Fibroblast of lung (primary cell): Measurements from ENCODE around the gene CLECL1. TPM values are rescaled to one million over a fixed set of nuclear protein-coding genes. Genes with fewer than 3 reads are reported as not detected.

ENCODE experiments used
- DNase-seq, 2 donors: peaks; one replicate each; pipeline versions ENCODE4 v3.0.0 to v3.0.0-alpha.2; 2010; ENCODE audit warnings: low read depth in 2 of 2
- H2AFZ ChIP-seq: 2 replicates; pipeline ENCODE4 v1.5.1; 2012; ENCODE audit warnings: low read length, control low read depth, inconsistent platforms
- H3K27ac ChIP-seq: 2 replicates; pipeline ENCODE4 v1.5.1; 2011; ENCODE audit warnings: low read length, control low read depth; ENCODE audit not compliant: insufficient read depth
- H3K27me3 ChIP-seq: 2 replicates; pipeline ENCODE4 v1.5.1; 2011; ENCODE audit warnings: mild to moderate bottlenecking, low read length; ENCODE audit not compliant: control insufficient read depth, insufficient read depth
- H3K36me3 ChIP-seq: 2 replicates; pipeline ENCODE4 v1.5.1; 2011; ENCODE audit warnings: low read length; ENCODE audit not compliant: control insufficient read depth, insufficient read depth
- H3K4me1 ChIP-seq: 2 replicates; pipeline ENCODE4 v1.5.1; 2011; ENCODE audit warnings: low read length; ENCODE audit not compliant: control insufficient read depth, insufficient read depth; ENCODE audit errors: extremely low read depth
- H3K4me2 ChIP-seq: 2 replicates; pipeline ENCODE4 v1.5.1; 2011; ENCODE audit warnings: low read length, control low read depth; ENCODE audit not compliant: insufficient read depth; ENCODE audit errors: extremely low read depth
- H3K4me3 ChIP-seq, 4 experiments: fragments of 200-600 bp in 1 of 4; sonication (generic) in 1 of 4; replicated peaks in 1 of 4; 2 replicates each; pipeline ENCODE4 v1.5.1; 2011 to 2016; ENCODE audit warnings: low read length in 4 of 4, low read depth in 3 of 4, mild to moderate bottlenecking in 3 of 4, control low read depth in 2 of 4, inconsistent platforms in 1 of 4, mixed read lengths in 1 of 4; ENCODE audit not compliant: insufficient read depth in 1 of 4; ENCODE audit errors: control extremely low read depth in 1 of 4
- H3K79me2 ChIP-seq: 2 replicates; pipeline ENCODE4 v1.5.1; 2012; ENCODE audit warnings: mild to moderate bottlenecking, low read length, inconsistent platforms; ENCODE audit not compliant: control insufficient read depth, insufficient read depth
- H3K9ac ChIP-seq: 2 replicates; pipeline ENCODE4 v1.5.1; 2011; ENCODE audit warnings: mild to moderate bottlenecking, low read length, control low read depth; ENCODE audit not compliant: insufficient read depth
- H3K9me3 ChIP-seq: 2 replicates; pipeline ENCODE4 v1.5.1; 2012; ENCODE audit warnings: low read depth, low read length; ENCODE audit not compliant: control insufficient read depth, insufficient read depth
- H4K20me1 ChIP-seq: 2 replicates; pipeline ENCODE4 v1.5.1; 2011; ENCODE audit warnings: low read length; ENCODE audit not compliant: control insufficient read depth, insufficient read depth; ENCODE audit errors: extremely low read depth
- EZH2 ChIP-seq: IDR thresholded peaks from 2 replicates; pipeline ENCODE4 v1.5.1; 2012; ENCODE audit warnings: low read length, control low read depth, mild to moderate bottlenecking; ENCODE audit errors: missing control alignments
- polyA plus RNA-seq, 2 donors: library from polyadenylated mRNA; depleted of rRNA in 1 of 2; stranded (reverse) in 1 of 2; unstranded in 1 of 2; fragments of >200 nt; gene quantifications; 2 replicates each; pipeline ENCODE4 v1.2.1, GENCODE V29; 2011 to 2012; ENCODE audit warnings: missing spikeins in 1 of 2
- total RNA-seq: library from RNA; depleted of rRNA; stranded (reverse); fragments of >200 nt; gene quantifications from 2 replicates; pipeline ENCODE4 v1.2.1, GENCODE V29; 2014
- TF ChIP-seq, protein P1 (sequence below), 2 donors: IDR thresholded peaks in 1 of 2; conservative IDR thresholded peaks in 1 of 2; 1 replicate in 1 of 2; 2 replicates in 1 of 2; pipeline ENCODE4 v1.5.1; 2011 to 2012; ENCODE audit warnings: low read length in 2 of 2, control low read depth in 1 of 2, inconsistent platforms in 1 of 2, low read depth in 1 of 2, mild to moderate bottlenecking in 1 of 2

Gene CLECL1
- total and polyA plus RNA-seq, 2 donors (not counting 1 experiment from before 2014, with no cell fraction given): not detected

DNA sequence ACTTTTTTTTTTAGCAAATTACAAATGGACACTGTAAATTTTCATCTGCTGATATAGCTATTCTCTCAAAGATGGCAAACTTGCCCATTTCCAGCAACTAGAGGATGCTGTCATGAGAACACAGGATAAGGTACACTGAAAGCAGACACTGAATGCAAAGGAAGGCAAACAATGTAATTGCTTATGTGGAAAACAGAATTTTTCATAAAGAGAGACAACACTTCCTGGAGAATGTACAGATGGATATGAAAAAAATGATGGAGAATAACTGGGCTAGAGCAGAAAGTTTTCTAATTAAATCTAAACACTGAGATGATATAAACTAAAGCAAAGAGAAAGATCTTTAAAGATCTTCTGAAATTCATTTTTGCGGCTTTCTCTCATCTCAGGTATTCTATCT is 27.2 kb upstream of the CLECL1 start:
- H3K4me3 ChIP-seq: no peak overlapping the region
- no peak overlapping the region for H2AFZ ChIP-seq
- DNase-seq: no peak
- no peaks in the 10 kb centered on the region for H3K36me3 ChIP-seq
- TF ChIP-seq, protein P1, sequence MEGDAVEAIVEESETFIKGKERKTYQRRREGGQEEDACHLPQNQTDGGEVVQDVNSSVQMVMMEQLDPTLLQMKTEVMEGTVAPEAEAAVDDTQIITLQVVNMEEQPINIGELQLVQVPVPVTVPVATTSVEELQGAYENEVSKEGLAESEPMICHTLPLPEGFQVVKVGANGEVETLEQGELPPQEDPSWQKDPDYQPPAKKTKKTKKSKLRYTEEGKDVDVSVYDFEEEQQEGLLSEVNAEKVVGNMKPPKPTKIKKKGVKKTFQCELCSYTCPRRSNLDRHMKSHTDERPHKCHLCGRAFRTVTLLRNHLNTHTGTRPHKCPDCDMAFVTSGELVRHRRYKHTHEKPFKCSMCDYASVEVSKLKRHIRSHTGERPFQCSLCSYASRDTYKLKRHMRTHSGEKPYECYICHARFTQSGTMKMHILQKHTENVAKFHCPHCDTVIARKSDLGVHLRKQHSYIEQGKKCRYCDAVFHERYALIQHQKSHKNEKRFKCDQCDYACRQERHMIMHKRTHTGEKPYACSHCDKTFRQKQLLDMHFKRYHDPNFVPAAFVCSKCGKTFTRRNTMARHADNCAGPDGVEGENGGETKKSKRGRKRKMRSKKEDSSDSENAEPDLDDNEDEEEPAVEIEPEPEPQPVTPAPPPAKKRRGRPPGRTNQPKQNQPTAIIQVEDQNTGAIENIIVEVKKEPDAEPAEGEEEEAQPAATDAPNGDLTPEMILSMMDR (conservative IDR thresholded peaks at IDR 0.05 in 1 of 2, IDR thresholded peaks at IDR 0.05 in 1 of 2; ENCODE audit: low read depth in 1 of 2, low read length in 2 of 2): no peak
- no peak for TF ChIP-seq EZH2
- no peak overlapping the region for H3K9ac ChIP-seq
- no peaks in the 10 kb centered on the region for H3K79me2 ChIP-seq
- H4K20me1 ChIP-seq: no peaks in the 10 kb centered on the region
- H3K4me1 ChIP-seq: no peaks in the 10 kb centered on the region
- H3K4me2 ChIP-seq: no peak overlapping the region
- no peaks in the 10 kb centered on the region for H3K27me3 ChIP-seq
- no peaks in the 10 kb centered on the region for H3K9me3 ChIP-seq
- no peak overlapping the region for H3K27ac ChIP-seq

DNA sequence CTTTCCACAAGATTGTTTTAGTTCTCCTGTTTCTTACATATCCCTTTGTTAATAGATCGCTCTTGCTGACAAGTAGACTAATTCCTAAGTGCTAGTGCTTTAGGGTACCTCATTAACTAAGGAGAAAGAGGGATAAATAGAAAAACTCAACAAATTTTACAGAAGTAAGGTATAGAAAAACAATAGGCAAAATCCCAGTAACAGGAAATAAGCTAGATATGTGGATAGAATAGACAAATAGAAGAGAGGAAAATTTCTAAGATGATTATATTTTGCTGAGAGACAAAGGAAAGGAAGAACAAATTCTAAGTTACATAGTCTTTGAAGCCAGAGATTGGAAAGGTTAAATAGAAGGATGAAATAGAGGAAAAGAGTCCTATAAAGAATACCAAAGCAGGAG is 26.8 kb upstream of the CLECL1 start:
- no peak overlapping the region for H3K9ac ChIP-seq
- no peaks in the 10 kb centered on the region for H3K27me3 ChIP-seq
- H3K4me2 ChIP-seq: no peak overlapping the region
- H3K27ac ChIP-seq: no peak overlapping the region
- H2AFZ ChIP-seq: no peak overlapping the region
- H3K9me3 ChIP-seq: no peaks in the 10 kb centered on the region
- H3K4me3 ChIP-seq: no peak overlapping the region
- no peaks in the 10 kb centered on the region for H3K79me2 ChIP-seq
- TF ChIP-seq, protein P1 (conservative IDR thresholded peaks at IDR 0.05 in 1 of 2, IDR thresholded peaks at IDR 0.05 in 1 of 2; ENCODE audit: low read depth in 1 of 2, low read length in 2 of 2): no peak
- no peak for TF ChIP-seq EZH2
- no peak for DNase-seq
- no peaks in the 10 kb centered on the region for H3K4me1 ChIP-seq
- no peaks in the 10 kb centered on the region for H3K36me3 ChIP-seq
- H4K20me1 ChIP-seq: no peaks in the 10 kb centered on the region

DNA sequence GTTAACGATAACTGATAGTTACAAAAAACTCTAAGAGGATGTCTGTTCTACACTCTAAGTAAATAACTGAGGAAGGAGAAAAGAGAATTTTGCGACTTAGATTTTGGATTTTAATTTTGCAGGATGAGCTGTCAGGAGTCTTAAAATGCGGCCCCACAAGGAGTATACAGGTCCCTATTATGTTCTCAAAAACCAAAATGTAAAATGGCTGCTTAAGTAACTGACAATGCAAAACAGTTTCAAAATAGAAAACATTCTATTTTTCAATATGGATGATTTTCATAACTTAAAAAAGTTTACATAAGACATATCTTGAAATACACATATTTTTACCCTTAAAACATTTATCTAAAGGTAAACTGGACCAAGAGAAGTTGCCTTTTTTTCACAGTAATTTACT is 25.2 kb upstream of the CLECL1 start:
- no peaks in the 10 kb centered on the region for H3K4me1 ChIP-seq
- H4K20me1 ChIP-seq: no peaks in the 10 kb centered on the region
- H3K27me3 ChIP-seq: no peaks in the 10 kb centered on the region
- no peaks in the 10 kb centered on the region for H3K36me3 ChIP-seq
- no peak overlapping the region for H3K9ac ChIP-seq
- no peak overlapping the region for H3K27ac ChIP-seq
- DNase-seq: no peak
- TF ChIP-seq EZH2: no peak
- TF ChIP-seq, protein P1 (conservative IDR thresholded peaks at IDR 0.05 in 1 of 2, IDR thresholded peaks at IDR 0.05 in 1 of 2; ENCODE audit: low read depth in 1 of 2, low read length in 2 of 2): no peak
- H3K9me3 ChIP-seq: no peaks in the 10 kb centered on the region
- no peak overlapping the region for H3K4me2 ChIP-seq
- H3K4me3 ChIP-seq: no peak overlapping the region
- H2AFZ ChIP-seq: no peak overlapping the region
- H3K79me2 ChIP-seq: no peaks in the 10 kb centered on the region
